BE2C (cell line): Measurements from ENCODE around the gene CCDC180.

Source experiments
- DNase-seq: peaks from one replicate; pipeline ENCODE4 v3.0.0-alpha.2; 2020
- H3K27me3 ChIP-seq: fragments of 250-450 bp; sonication (Bioruptor Pico); 2 replicates; pipeline ENCODE4 v1.5.1; 2020; ENCODE audit warnings: mild to moderate bottlenecking
- H3K36me3 ChIP-seq: fragments of 250-450 bp; sonication (Bioruptor Pico); 2 replicates; pipeline ENCODE4 v1.5.1; 2020; ENCODE audit warnings: mild to moderate bottlenecking
- H3K4me1 ChIP-seq: fragments of 250-450 bp; sonication (Bioruptor Pico); 2 replicates; pipeline ENCODE4 v1.5.1; 2020
- H3K4me3 ChIP-seq: 2 replicates; pipeline ENCODE4 v1.5.1; 2011; ENCODE audit warnings: low read depth, low read length
- H3K9me3 ChIP-seq: fragments of 250-450 bp; sonication (Bioruptor Pico); 2 replicates; pipeline ENCODE4 v1.5.1; 2020
- TF ChIP-seq, protein P1 (sequence below): IDR thresholded peaks from 2 replicates; pipeline ENCODE4 v1.5.1; 2012; ENCODE audit warnings: mild to moderate bottlenecking, low read depth, low read length

The CCDC180 gene

GRCh38 chr9:97297889-97298288, 9.6 kb upstream of the CCDC180 start:
- TF ChIP-seq, protein P1, sequence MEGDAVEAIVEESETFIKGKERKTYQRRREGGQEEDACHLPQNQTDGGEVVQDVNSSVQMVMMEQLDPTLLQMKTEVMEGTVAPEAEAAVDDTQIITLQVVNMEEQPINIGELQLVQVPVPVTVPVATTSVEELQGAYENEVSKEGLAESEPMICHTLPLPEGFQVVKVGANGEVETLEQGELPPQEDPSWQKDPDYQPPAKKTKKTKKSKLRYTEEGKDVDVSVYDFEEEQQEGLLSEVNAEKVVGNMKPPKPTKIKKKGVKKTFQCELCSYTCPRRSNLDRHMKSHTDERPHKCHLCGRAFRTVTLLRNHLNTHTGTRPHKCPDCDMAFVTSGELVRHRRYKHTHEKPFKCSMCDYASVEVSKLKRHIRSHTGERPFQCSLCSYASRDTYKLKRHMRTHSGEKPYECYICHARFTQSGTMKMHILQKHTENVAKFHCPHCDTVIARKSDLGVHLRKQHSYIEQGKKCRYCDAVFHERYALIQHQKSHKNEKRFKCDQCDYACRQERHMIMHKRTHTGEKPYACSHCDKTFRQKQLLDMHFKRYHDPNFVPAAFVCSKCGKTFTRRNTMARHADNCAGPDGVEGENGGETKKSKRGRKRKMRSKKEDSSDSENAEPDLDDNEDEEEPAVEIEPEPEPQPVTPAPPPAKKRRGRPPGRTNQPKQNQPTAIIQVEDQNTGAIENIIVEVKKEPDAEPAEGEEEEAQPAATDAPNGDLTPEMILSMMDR: no peak
- no peaks in the 10 kb centered on the region for H3K27me3 ChIP-seq
- H3K4me3 ChIP-seq: no peak overlapping the region
- no peaks in the 10 kb centered on the region for H3K4me1 ChIP-seq
- no peak for DNase-seq
- H3K9me3 ChIP-seq: no peaks in the 10 kb centered on the region
- no peaks in the 10 kb centered on the region for H3K36me3 ChIP-seq

GRCh38 chr9:97299809-97300414, 7.5 kb upstream of the CCDC180 start:
- no peaks in the 10 kb centered on the region for H3K4me1 ChIP-seq
- H3K4me3 ChIP-seq: no peak overlapping the region
- TF ChIP-seq, protein P1: no peak
- no peaks in the 10 kb centered on the region for H3K36me3 ChIP-seq
- H3K27me3 ChIP-seq: no peaks in the 10 kb centered on the region
- H3K9me3 ChIP-seq: no peaks in the 10 kb centered on the region
- DNase-seq: no peak

DNA sequence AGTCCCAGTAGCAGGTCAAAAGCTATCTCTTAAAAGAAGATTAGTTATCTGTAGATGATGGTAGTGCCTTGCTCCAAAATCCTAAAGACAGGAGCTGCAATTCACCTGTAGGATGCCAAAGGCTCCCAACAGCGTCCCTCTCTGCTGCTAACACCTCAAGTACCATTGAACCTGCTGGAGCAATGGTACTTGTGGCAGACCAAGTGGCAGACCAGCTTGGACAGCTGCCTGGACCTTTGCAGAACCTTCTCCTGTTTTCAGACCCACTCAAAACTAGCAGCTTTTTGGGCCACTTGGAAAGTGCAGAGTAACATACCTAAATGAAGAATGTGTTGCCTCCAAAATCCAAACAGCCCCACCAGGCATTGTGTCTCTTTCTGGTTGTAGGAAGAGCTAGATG, 6.9 kb upstream of the CCDC180 start:
- TF ChIP-seq, protein P1: no peak
- Histone ChIP-seq H3K4me3 (no peak overlapping the region), H3K4me1 (no peaks in the 10 kb centered on the region), H3K27me3 (no peaks in the 10 kb centered on the region), H3K36me3 (no peaks in the 10 kb centered on the region), H3K9me3 (no peaks in the 10 kb centered on the region)
- DNase-seq: no peak

GRCh38 chr9:97301974-97302373, 5.5 kb upstream of the CCDC180 start:
- H3K4me1 ChIP-seq: no peaks in the 10 kb centered on the region
- H3K36me3 ChIP-seq: no peaks in the 10 kb centered on the region
- H3K9me3 ChIP-seq: no peaks in the 10 kb centered on the region

GRCh38 chr9:97304586-97304985, 2.9 kb upstream of the CCDC180 start:
- TF ChIP-seq, protein P1: no peak
- Histone ChIP-seq H3K4me1 (no peaks in the 10 kb centered on the region), H3K4me3 (no peak overlapping the region), H3K9me3 (no peaks in the 10 kb centered on the region), H3K27me3 (peaks cover 17% of the 10 kb centered on the region), H3K36me3 (no peaks in the 10 kb centered on the region)
- no peak for DNase-seq

More at GRCh38 chr9:97301974-97302373, 5.5 kb upstream of the CCDC180 start:
- DNase-seq: no peak
- Histone ChIP-seq H3K4me3 (no peak overlapping the region), H3K27me3 (peaks cover 1% of the 10 kb centered on the region; the same call in 1 of the 2 replicates)
- TF ChIP-seq, protein P1: no peak

- Histone ChIP-seq H3K4me3 (no peak overlapping the region), H3K36me3 (no peaks in the 10 kb centered on the region), H3K9me3 (no peaks in the 10 kb centered on the region), H3K4me1 (no peaks in the 10 kb centered on the region), H3K27me3 (peaks cover 17% of the 10 kb centered on the region)
- no peak for DNase-seq
- TF ChIP-seq, protein P1: no peak
These were observed 1.8 kb upstream of the CCDC180 start for GRCh38 chr9:97305501-97306298.
